ENCODE results near the gene BCAR3. TPM values are rescaled to one million over a fixed set of nuclear protein-coding genes. Genes with fewer than 3 reads are reported as not detected.

BCAR3 gene
- total RNA-seq, 1 donor from 2014 or later, result 38.5 TPM

GRCh38 chr1:93588955-93589354 lies 92.7 kb downstream of the BCAR3 start:
- no peak for DNase-seq (ENCODE audit: low read depth, low spot score)
- no peak overlapping the region for H3K27ac Mint-ChIP-seq (ENCODE audit: unreplicated experiment)

DNA sequence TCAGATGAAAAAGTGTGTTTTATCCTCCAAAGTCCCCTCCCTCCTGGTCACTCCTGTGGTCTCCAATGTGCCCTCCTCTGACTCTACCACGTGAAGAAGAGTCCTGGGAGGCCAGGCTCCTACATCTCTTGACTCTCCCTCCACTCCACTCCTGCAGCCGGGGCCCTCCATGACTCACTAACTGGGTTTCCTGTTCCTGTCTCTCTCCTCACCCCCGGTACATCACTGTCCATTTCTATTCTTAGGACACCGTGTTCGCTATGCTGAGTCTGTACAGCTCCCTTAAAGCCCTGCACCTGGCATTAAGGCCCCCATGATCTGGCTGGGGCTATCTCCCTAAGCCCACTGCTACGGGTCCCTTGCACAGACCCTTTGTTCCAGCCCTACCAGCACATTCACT lies 93.4 kb downstream of the BCAR3 start:
- H3K27me3 Mint-ChIP-seq (ENCODE audit: low read depth), result no peaks in the 10 kb centered on the region
- DNase-seq (ENCODE audit: low read depth, low spot score), result no peak
- peaks cover 26% of the 10 kb centered on the region for H3K4me1 Mint-ChIP-seq
- H3K27ac Mint-ChIP-seq (ENCODE audit: unreplicated experiment), result peak overlapping the region; percentile 36
- TF ChIP-seq CTCF (conservative IDR thresholded peaks at IDR 0.05), result no peak
- peaks cover 25% of the 10 kb centered on the region for H3K36me3 Mint-ChIP-seq (ENCODE audit: low read depth)
- no peaks in the 10 kb centered on the region for H3K9me3 Mint-ChIP-seq
- no peak overlapping the region for H3K4me3 Mint-ChIP-seq

More at GRCh38 chr1:93588955-93589354, 92.7 kb downstream of the BCAR3 start:
- no peak for TF ChIP-seq CTCF (conservative IDR thresholded peaks at IDR 0.05)
- Mint-ChIP-seq H3K36me3 (ENCODE audit: low read depth) (peaks cover 24% of the 10 kb centered on the region), H3K9me3 (no peaks in the 10 kb centered on the region), H3K4me1 (peaks cover 30% of the 10 kb centered on the region), H3K27me3 (ENCODE audit: low read depth) (no peaks in the 10 kb centered on the region), H3K4me3 (no peak overlapping the region)

DNA sequence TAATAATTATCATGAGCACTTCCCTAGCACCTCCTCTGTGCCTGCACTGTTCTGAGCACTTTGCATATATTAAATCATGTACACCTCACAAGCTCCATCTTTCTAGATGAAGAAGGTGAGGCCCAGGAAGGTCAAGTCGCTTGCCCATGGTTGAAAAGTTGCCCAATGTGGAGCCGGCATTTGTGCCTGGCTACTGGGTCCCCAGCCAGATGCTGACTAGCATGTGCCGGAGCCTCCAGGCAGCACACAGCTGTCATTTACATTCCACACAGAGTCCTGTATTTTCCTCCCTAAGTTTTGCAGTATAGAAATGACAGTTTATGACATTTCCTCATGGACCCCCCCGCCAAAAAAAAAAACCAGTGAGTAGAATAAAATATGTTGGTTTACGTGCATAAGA lies 94.3 kb downstream of the BCAR3 start:
- no peak for TF ChIP-seq CTCF (conservative IDR thresholded peaks at IDR 0.05)
- Mint-ChIP-seq H3K4me3 (no peak overlapping the region), H3K36me3 (ENCODE audit: low read depth) (peaks cover 31% of the 10 kb centered on the region), H3K4me1 (peaks cover 26% of the 10 kb centered on the region), H3K9me3 (no peaks in the 10 kb centered on the region), H3K27ac (ENCODE audit: unreplicated experiment) (no peak overlapping the region), H3K27me3 (ENCODE audit: low read depth) (no peaks in the 10 kb centered on the region)
- DNase-seq (ENCODE audit: low read depth, low spot score), result no peak

DNA sequence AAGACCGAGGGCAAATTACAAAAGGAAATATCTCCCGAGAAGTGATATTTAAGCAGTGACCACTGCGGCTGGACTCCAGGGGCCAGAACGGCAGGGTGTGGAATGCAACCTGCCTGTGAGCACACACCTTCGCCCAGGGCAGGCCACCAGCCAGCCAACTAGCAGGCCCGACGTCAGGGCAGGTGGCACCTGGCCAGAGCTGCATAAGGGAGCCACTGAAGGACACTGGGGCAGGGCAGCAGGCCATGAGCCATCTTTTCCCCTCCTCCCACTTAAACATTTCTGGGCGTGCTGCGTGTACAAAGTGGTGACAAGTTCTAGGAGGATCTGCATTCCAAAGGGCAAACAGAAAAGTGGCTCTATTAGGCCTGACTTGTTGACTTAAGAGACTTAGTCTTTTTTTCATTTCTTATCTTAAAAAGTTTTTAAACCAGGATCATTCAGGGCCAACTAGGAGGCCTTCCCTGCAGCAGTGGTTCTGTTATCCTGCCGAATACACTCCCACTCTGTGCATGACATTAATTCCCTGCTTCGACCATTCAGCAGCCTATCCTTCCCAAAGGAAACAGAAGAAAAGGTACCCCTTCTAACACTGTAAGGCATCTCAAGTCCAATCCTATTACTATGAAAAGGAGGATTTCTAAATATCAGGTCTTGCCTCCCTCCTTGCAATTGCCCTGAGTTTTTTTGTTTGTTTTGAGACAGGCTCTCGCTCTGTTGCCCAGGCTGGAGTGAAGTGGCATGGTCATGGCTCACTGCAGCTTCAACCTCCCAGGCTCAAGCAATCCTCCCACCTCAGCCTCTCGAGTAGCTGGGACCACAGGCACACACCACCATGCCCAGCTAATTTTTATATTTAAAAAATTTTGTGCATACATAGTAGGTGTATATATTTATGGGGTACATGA lies 96.3 kb downstream of the BCAR3 start:
- H3K4me1 Mint-ChIP-seq, result peaks cover 16% of the 10 kb centered on the region

More for the DNA sequence above, 96.3 kb downstream of the BCAR3 start:
- Mint-ChIP-seq H3K36me3 (ENCODE audit: low read depth) (peaks cover 28% of the 10 kb centered on the region), H3K4me3 (no peak overlapping the region), H3K9me3 (no peaks in the 10 kb centered on the region), H3K27me3 (ENCODE audit: low read depth) (no peaks in the 10 kb centered on the region), H3K27ac (ENCODE audit: unreplicated experiment) (peak overlapping the region; percentile 35)
- no peak for TF ChIP-seq CTCF (conservative IDR thresholded peaks at IDR 0.05)
- no peak for DNase-seq (ENCODE audit: low read depth, low spot score)

Measured in neural crest cell (in vitro differentiated cells).